Spleen (tissue), 13 donors: ENCODE data around the gene NFYC. TPM values are rescaled to one million over a fixed set of nuclear protein-coding genes. Genes with fewer than 3 reads are reported as not detected.
A peak's percentile ranks its signal among the peaks of the same experiment; 100 is the strongest.

Experiments
- DNase-seq: peaks from one replicate; pipeline ENCODE4 v3.0.0-alpha.2; 2020
- H3K27ac ChIP-seq, 8 donors: fragments of 200-600 bp; sonication (generic) in 7 of 8; 1 replicate in 4 of 8; 2 replicates in 4 of 8; pipeline versions ENCODE4 v1.5.0 to v1.8.0; 2016 to 2021; ENCODE audit warnings: inconsistent platforms in 4 of 8, mild to moderate bottlenecking in 4 of 8, moderate library complexity in 1 of 8
- H3K27me3 ChIP-seq, 7 donors: fragments of 200-600 bp; sonication (generic) in 6 of 7; replicated peaks in 1 of 7; 1 replicate in 4 of 7; 2 replicates in 3 of 7; pipeline versions ENCODE4 v1.5.0 to v1.8.0; 2016 to 2021; ENCODE audit warnings: inconsistent platforms in 3 of 7, mild to moderate bottlenecking in 1 of 7
- H3K36me3 ChIP-seq, 6 donors: fragments of 200-600 bp; sonication (generic) in 5 of 6; 1 replicate in 4 of 6; 2 replicates in 2 of 6; pipeline versions ENCODE4 v1.5.0 to v1.8.0; 2016 to 2021; ENCODE audit warnings: inconsistent platforms in 2 of 6
- H3K4me1 ChIP-seq, 6 donors: fragments of 200-600 bp; sonication (generic) in 5 of 6; 1 replicate in 3 of 6; 2 replicates in 3 of 6; pipeline versions ENCODE4 v1.5.0 to v1.8.0; 2016 to 2021; ENCODE audit warnings: inconsistent platforms in 3 of 6
- H3K4me3 ChIP-seq, 8 donors: fragments of 200-600 bp; sonication (generic) in 7 of 8; 1 replicate in 4 of 8; 2 replicates in 4 of 8; pipeline versions ENCODE4 v1.5.0 to v1.8.0; 2016 to 2021; ENCODE audit warnings: inconsistent platforms in 4 of 8, mild to moderate bottlenecking in 4 of 8, moderate library complexity in 2 of 8
- H3K9me3 ChIP-seq, 8 donors: fragments of 200-600 bp; sonication (generic) in 7 of 8; 1 replicate in 4 of 8; 2 replicates in 4 of 8; pipeline versions ENCODE4 v1.5.0 to v1.8.0; 2016 to 2021; ENCODE audit warnings: inconsistent platforms in 4 of 8
- POLR2A ChIP-seq, 3 donors: fragments of 450-650 bp; IDR thresholded peaks; one replicate each; pipeline ENCODE4 v1.5.1; 2017; ENCODE audit warnings: antibody characterized with exemption in 3 of 3, mild to moderate bottlenecking in 1 of 3
- POLR2AphosphoS5 ChIP-seq, 3 donors: sonication (generic); formaldehyde crosslinking; IDR thresholded peaks; one replicate each; pipeline ENCODE4 v1.5.1; 2017; ENCODE audit warnings: antibody characterized with exemption in 3 of 3
- WGBS, 5 donors: extraction: QIAGEN DNeasy Blood & Tissue Kit in 3 of 5; methylation state at CpG; one replicate each; pipeline versions ENCODE4 v1.1.5 to v1.1.7; 2013 to 2018; 5-methylcytosine and 5-hydroxymethylcytosine counted together
- intact Hi-C: fragments of 100-400 bp; cut with DNase I; formaldehyde crosslinking; loops from one replicate; pipeline ENCODE4 v1.15.0; 2023; ENCODE audit warnings: low total_unique reads
- long read RNA-seq, 2 donors: transcript quantifications; one replicate each; lab custom pipeline, GENCODE V29; 2026
- polyA plus RNA-seq, 3 donors: library from polyadenylated mRNA; stranded (reverse); fragments of 200-250 nt; gene quantifications; one replicate each; pipeline ENCODE4 v1.2.1, GENCODE V29; 2013
- total RNA-seq, 7 donors: library from RNA; depleted of rRNA in 3 of 7; stranded (reverse); fragments of >200 nt in 3 of 7; fragmentation: NEBNext Ultra II Directional in 4 of 7; extraction: Animal tissue kit (Norgen Biotek cat#: 25700) in 4 of 7; gene quantifications; one replicate each; pipeline versions ENCODE4 v1.1.0 to v1.2.1, GENCODE V29; 2016 to 2021
- TF ChIP-seq, protein P1 (sequence below), 11 experiments: fragments of 200-600 bp in 7 of 11; fragments of 450-650 bp in 4 of 11; sonication (generic) in 4 of 11; IDR thresholded peaks in 8 of 11; conservative IDR thresholded peaks in 3 of 11; 1 replicate in 7 of 11; 2 replicates in 4 of 11; pipeline versions ENCODE4 v1.4.0 to v1.8.0; 2016 to 2021; ENCODE audit warnings: antibody characterized with exemption in 11 of 11, inconsistent platforms in 4 of 11, mild to moderate bottlenecking in 1 of 11
- donor health status: healthy with polysubstance abuse.
- donor health status: DM: no; HTN: no; CAD: no; lungs with moderate emphysema.
- donor health status: DM: no; HTN: no; CAD: no.
- donor health status: Bipolar disorder and iron deficiency.
- donor health status: healthy.
- donor health status: DM: no; HTN: no; CAD: no.
- donor health status: DM: yes; HTN: yes; CAD: no.

Gene NFYC
- total RNA-seq (10 to 100 TPM; 57.8 to 99.0 (median 72.4) TPM), polyA plus RNA-seq (10 to 100 TPM; 34.6 to 43.2 (median 39.5) TPM)
- long read RNA-seq, donor 1, transcript NFYC-213 (10 exons, 1,950 nt) = major isoform, 18 of 25 reads
- long read RNA-seq, donor 1, partial matches to known transcripts = 5 of 25 reads
- long read RNA-seq, donor 1, other reads (novel, unspliced or antisense) = 0 of 25 reads
- long read RNA-seq, donor 2, transcript NFYC-213 (10 exons, 1,950 nt) = major isoform, 8 of 17 reads
- long read RNA-seq, donor 2, partial matches to known transcripts = 6 of 17 reads
- long read RNA-seq, donor 2, other reads (novel, unspliced or antisense) = 0 of 17 reads

DNA sequence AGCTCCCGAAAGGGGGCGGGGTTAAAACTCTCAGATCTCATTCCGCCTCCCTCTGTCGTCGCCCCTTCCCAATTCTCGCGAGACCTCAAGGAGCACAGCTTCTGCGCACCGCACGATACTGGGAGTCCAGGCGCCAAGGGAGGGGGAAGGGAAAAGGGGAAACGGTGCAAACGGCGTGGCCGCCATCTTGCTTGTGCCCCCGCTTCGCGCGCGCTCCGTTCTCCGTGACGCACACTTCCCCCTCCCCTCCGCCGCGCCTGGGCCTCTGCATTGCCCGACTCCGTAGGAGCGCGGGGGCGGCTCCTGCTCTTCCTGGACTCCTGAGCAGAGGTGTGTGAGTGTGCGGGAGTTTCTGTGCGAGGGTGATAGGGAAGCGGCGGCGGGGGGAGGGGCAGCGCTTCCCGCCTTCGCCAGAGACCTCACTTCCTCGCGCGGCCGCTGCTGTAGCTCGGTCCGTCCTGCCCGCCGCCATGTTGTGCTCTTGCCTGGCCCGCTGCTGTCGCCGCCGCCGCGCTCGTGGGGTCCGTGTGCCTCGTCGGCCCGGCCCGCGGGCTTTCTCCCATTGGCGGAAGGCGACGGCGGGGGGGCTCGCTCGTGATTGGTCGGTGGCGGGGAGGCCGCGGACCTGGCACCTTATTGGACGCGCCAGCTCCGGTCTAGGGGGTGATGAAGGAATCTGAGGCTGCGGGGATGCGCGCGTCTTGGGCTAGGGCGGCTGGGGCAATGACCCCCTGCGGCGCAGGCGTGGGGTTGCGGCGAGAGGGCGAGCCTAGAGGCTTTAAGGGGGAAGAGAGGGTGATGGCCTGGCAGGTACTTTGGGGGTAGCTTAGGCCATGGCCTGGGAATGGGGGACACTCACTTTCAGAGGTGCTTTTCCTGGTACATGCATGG is at the start of gene NFYC:
Gene NFYC (plus strand): TSS at position 167 of the 891 bp plus-strand sequence. CDS start 47,140 bp downstream, outside the sequence.
- intact Hi-C loops = no loop called here

DNA sequence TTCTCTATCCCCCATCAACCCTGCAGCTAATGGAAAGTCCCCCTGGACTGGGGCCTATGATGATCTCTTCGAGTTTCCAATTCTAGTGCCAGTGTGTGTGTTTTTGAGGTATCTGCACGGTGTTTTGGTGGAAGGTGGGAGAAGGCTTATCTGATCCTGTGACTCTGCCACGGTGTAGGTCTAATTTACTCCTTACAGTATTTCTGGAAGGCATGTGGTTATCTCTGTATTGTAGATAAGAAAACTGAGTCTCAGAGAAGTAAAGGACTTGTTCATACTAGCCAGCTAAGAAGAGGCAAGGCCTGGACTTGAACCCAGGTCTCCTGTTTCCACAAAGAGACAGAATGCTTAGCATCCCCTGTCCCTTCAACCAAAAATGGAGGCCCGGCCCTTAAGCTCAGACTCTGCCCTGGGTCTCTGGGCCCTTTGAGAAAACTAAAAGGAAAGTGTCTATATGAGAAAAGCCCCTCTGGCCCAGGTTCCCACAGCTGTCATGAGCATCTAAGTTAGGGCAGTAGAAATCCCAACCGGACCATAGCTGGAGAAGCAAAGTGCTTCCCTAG is 46.3 kb upstream of the NFYC start:
- 85 to 94% (median 90%) methylated on average over 5 of the region's 5 CpGs for WGBS, 5 donors
- no peak overlapping the region for H3K4me3 ChIP-seq
- H3K36me3 ChIP-seq = peaks cover 0 to 5% (median 0%) of the 10 kb centered on the region in 6 donors
- no peaks in the 10 kb centered on the region for H3K9me3 ChIP-seq
- no peak overlapping the region for H3K27ac ChIP-seq
- peaks cover 0 to 5% (median 0%) of the 10 kb centered on the region in 7 donors for H3K27me3 ChIP-seq
- DNase-seq = no peak
- intact Hi-C loops = no loop called here
- H3K4me1 ChIP-seq = peaks cover 0 to 4% (median 0%) of the 10 kb centered on the region in 6 donors
- TF ChIP-seq, protein P1, sequence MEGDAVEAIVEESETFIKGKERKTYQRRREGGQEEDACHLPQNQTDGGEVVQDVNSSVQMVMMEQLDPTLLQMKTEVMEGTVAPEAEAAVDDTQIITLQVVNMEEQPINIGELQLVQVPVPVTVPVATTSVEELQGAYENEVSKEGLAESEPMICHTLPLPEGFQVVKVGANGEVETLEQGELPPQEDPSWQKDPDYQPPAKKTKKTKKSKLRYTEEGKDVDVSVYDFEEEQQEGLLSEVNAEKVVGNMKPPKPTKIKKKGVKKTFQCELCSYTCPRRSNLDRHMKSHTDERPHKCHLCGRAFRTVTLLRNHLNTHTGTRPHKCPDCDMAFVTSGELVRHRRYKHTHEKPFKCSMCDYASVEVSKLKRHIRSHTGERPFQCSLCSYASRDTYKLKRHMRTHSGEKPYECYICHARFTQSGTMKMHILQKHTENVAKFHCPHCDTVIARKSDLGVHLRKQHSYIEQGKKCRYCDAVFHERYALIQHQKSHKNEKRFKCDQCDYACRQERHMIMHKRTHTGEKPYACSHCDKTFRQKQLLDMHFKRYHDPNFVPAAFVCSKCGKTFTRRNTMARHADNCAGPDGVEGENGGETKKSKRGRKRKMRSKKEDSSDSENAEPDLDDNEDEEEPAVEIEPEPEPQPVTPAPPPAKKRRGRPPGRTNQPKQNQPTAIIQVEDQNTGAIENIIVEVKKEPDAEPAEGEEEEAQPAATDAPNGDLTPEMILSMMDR (IDR thresholded peaks at IDR 0.05 in 8 of 11, conservative IDR thresholded peaks at IDR 0.05 in 3 of 11) = no peak
- TF ChIP-seq POLR2A (IDR thresholded peaks at IDR 0.05) (no peak), POLR2AphosphoS5 (IDR thresholded peaks at IDR 0.05) (no peak)

More for the DNA sequence above, at the start of gene NFYC:
- Histone ChIP-seq H3K4me3 (peak within 1 kb of the TSS; percentile 63 to 77 (median 76)), H3K4me1 (peaks cover 42 to 71% (median 62%) of the 10 kb centered on the region in 6 donors), H3K36me3 (peaks cover 0 to 11% (median 4%) of the 10 kb centered on the region in 6 donors), H3K27me3 (no peaks in the 10 kb centered on the region), H3K27ac (peak within 1 kb of the TSS; percentile 97 to 100 (median 99)), H3K9me3 (no peaks in the 10 kb centered on the region)
- peak; percentile 25 to 88 (median 87) for TF ChIP-seq POLR2A (IDR thresholded peaks at IDR 0.05)
- TF ChIP-seq, protein P1 (IDR thresholded peaks at IDR 0.05 in 8 of 11, conservative IDR thresholded peaks at IDR 0.05 in 3 of 11) = peak in 5 of 11 experiments; percentile 9 to 59 (median 39)
- peak; percentile 98 to 100 (median 98) for TF ChIP-seq POLR2AphosphoS5 (IDR thresholded peaks at IDR 0.05)
- peak; percentile 97 for DNase-seq
- 0 to 1% (median 0%) methylated on average over 47 to 84 of the region's 84 CpGs for WGBS, 5 donors

DNA sequence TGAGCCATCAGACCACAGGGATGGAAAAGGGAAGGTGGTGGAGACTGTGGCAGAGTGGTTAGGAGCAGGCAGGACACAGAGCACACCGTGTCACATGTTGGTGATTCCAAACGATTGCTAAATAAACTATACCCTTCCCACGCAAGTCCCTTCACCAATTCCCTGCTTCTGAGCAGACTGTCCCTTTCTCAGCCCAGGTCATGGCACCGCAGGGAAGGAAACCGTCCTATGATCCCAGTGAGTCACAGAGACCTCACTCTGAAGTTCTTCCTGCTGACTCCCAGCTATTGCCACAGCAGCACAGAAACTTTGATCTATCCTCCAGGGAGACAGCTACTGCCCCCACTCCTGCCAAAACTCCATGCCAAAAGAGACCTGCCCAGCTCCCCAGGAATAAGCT is 45.2 kb upstream of the NFYC start:
- TF ChIP-seq POLR2A (IDR thresholded peaks at IDR 0.05) (no peak), POLR2AphosphoS5 (IDR thresholded peaks at IDR 0.05) (no peak)
- TF ChIP-seq, protein P1 (IDR thresholded peaks at IDR 0.05 in 8 of 11, conservative IDR thresholded peaks at IDR 0.05 in 3 of 11) = no peak
- Histone ChIP-seq H3K4me3 (no peak overlapping the region), H3K27ac (no peak overlapping the region), H3K9me3 (no peaks in the 10 kb centered on the region), H3K36me3 (peaks cover 0 to 4% (median 0%) of the 10 kb centered on the region in 6 donors), H3K27me3 (peaks cover 0 to 5% (median 0%) of the 10 kb centered on the region in 7 donors), H3K4me1 (peaks cover 0 to 4% (median 0%) of the 10 kb centered on the region in 6 donors)
- no peak for DNase-seq
- 76 to 88% (median 78%) methylated on average over 5 of the region's 5 CpGs for WGBS, 5 donors
- intact Hi-C loops = no loop called here
